T-helper 2 cell (primary cell): Measurements from ENCODE around the gene KIAA0825.

Experiments used
- DNase-seq, 5 experiments: peaks; one replicate each; pipeline versions ENCODE4 v3.0.0 to v3.0.0-alpha.2; 2012 to 2022

The KIAA0825 gene

GRCh38 chr5:94573349-94573748, 45.1 kb downstream of the KIAA0825 start:
- DNase-seq: peak in 1 of 5 experiments; percentile 17

DNA sequence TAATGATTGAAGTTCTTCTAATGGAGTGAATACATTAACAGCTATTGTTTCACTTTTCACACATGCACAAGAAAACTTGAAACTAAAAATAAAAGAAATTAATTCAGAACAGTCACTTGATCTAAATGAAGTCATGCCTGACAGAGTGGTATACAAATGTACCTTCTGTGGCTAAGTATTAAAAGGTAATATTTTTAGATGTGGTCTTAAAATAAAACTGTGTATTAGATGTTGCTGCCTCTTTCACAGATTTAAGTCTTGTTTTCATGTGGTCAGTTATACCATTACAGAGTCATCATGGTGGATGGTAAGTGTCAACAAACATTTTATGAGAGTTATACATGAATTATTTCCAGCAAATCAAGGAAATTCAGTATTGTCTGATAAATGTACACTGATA, 47.0 kb downstream of the KIAA0825 start:
- no peak for DNase-seq

DNA sequence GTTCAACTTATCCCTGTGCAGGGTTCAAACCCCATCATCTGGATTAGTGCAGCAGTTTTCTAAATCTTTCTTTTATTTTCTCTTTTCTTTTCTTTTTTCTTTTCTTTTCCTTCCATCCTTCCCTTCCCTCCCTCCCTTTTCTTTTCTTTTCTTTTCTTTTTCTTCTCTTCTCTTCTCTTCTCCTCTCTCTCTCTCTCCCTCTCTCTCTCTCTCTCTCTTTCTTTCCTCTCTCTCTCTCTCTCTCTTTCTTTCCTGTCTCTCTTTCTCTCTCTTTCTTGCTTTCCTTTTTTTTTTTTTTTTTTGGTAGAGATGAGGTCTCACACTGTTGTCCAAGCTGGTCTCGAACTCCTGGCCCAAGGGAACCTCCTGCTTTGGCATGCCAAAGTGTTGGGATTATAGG, 53.6 kb downstream of the KIAA0825 start:
- DNase-seq: no peak

- peak in 1 of 5 experiments; percentile 12 for DNase-seq
Measured at GRCh38 chr5:94562327-94562971, 56.0 kb downstream of the KIAA0825 start.

- no peak for DNase-seq
Measured at GRCh38 chr5:94558028-94558427, 60.4 kb downstream of the KIAA0825 start.

DNA sequence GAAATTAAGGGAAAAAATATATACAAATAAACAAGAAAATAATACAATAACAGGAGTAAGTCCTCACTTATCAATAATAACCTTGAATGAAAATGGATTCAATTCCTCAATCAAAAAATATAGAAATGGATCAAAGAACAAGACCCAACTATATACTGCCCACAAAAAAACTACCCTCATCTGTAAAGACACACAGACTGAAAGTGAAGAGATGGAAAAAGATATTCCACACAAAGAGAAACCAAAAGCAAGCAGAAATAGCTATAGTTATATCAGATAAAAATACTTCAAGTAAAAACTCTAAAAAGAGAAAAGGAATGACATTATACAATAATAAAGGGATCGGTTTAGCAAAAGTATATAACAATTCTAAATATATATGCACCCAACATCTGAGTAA, 66.5 kb downstream of the KIAA0825 start:
- peak in 1 of 5 experiments; percentile 29 for DNase-seq

GRCh38 chr5:94545870-94546625, 72.4 kb downstream of the KIAA0825 start:
- no peak for DNase-seq

GRCh38 chr5:94544875-94545547, 73.4 kb downstream of the KIAA0825 start:
- no peak for DNase-seq

DNA sequence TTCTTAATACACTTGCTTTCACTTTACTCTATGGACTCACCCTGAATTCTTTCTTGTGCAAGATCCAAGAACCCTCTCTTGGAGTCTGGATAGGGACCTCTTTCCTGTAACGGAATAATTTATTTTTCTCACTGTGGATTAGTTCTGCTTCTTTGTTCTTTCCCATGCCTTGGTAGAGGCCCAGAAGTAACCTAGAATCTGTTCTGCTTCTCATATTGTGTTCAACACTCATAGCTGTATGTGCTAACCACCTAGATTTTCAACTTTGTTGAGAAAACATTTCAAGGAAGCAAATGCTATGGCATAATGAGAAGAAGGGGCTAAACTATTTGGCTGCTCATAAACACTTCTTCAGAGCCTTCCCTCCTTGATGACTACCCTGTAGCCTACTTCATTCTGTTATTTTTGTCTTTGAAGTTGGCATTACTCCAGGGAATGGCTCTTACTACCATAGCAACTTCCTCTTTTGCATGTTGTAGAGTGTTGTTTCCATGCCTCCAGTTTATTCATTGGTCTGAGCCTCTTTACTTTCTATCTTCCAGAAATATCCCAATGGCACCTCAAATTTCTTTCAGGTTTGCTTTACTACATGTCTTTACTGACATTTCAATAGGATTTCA, 74.3 kb downstream of the KIAA0825 start:
- DNase-seq: no peak

DNA sequence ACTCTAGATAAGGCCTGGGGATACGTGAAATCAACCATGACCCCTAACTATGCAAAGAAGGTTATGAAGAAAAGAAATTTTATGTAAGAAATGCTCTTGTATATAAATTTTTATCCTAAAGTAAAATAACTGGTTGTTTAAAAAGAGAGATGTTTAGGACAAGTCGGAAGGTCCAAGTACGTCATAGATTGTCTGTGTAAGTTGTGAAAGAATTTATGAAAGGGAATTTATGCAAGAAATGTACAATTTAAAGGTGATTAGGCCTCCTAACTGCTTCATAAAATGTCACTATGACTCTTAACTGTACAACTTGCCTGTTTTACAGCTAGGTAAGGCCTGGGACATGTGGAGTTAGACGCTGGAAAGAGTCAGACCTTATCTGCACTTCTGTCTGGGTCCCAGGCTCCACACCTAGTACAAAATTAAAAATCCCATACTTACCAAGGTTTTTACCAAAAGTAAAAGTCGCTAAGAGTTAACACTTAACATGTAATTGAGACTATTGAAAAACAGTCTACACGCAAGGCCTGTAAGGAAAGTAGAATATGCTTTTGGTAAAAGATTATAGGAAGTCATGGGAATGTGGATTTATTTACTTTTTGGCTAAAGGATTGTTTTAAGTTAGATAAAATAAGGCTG, 77.4 kb downstream of the KIAA0825 start:
- DNase-seq: no peak

DNA sequence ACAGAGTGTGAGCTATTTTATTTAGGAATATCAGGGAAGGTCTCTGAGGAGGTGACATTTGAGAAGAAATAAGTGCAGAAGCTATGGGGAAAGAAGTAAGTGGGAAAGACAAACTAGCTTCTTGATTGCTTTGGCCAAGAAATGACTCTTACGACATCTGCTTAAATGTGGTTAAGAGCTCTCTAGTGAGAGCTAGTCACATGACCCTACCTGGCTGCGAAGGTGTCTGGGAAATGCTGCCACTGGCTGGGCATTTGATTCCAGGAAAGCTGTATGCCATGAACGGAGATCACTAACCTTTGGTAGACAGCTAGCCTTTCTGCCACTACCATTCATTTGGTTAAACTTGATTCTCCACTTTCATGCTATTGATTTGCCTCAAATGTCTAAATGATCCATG, 80.1 kb downstream of the KIAA0825 start:
- no peak for DNase-seq

DNA sequence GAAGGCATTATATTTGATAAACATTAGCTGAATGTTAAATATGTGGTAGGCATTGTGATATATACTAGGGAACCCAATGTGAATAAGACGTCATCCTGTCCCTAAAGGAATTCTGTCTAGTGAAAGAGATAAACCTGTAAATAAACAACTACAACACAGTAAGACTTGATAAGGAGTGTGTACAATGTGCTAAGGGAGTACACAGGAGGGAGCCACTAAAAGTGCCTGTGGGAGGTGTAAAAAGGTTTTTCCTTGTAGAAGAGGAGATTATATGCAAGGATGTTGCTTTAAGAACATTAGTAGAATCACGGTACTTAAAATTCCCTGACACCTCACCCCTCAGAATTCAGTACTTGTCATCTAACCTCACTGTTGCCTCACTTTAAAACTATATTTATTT, 91.7 kb downstream of the KIAA0825 start:
- no peak for DNase-seq

GRCh38 chr5:94524841-94525697, 93.3 kb downstream of the KIAA0825 start:
- peak in 2 of 5 experiments; percentile 11 to 76 for DNase-seq

- DNase-seq: no peak
Measured at GRCh38 chr5:94523018-94523417, 95.4 kb downstream of the KIAA0825 start.

DNA sequence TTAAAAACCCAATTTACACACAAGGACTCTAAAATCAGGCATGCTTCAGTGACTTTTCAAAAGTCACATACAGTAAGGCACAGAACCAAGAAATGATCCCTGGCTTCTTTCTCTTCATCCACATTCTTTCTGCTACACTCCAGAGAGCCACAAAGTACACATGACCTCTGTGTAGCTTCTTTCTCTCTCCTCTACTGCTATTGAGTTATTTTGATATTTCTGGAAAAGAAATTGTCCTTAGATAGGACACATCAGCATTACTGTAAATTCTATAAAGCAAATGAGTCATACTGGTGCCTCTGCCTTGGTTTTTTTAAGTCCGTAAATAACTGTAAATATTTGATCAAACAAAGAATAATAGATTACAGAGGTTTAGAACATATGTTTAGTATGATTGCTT, 96.3 kb downstream of the KIAA0825 start:
- no peak for DNase-seq

- DNase-seq: no peak
Measured at GRCh38 chr5:94517490-94518488, 100.6 kb downstream of the KIAA0825 start.

DNA sequence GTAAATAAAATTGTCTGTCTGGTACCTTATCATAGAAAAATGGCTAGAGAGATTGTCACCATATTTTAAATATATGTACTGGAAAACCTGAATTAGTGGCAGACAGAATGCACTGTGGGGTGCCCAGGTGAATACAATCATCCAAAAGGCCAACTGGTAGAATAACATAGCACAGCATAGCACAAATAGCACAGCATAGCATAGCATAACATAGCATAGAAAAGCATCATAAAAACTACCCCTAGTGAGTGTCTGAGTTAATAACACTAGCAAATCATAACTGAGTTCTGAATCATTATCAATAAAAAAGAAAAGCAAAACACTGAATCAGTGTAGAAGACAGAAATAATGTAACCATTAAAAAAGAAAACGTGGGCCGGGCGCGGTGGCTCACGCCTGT, 102.3 kb downstream of the KIAA0825 start:
- no peak for DNase-seq

DNA sequence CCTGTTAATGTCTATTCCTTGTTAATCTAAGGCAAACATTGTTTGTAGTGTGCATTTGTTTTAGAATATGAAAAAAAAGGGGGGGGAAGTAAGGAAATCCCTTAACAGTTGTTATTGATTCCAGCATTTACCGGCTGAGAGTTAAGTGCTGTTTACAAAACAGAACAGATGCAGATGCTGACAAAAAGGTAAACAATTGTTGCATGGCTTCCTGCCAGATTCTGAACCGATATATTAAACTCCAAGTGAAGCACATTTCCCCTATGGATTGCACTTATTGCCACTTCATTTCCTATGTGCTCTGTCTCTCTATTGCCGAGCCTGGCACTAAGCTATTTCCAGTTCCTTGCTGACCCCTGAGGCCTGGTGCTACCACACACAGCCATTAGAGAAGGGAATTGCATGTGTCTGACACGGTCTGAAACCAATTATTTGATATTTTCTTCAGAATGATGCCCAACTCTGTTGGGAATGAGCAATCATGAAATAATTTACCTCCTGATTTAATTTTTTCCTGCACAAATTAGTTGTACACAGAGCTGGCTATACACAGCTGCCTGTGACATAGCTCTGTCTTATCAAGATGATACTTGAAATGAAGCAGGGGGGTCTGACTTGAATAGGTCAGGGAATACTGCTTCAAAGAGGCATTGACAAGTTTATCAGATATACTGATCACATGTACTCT, 109.8 kb downstream of the KIAA0825 start:
- no peak for DNase-seq

- DNase-seq: no peak
Measured at GRCh38 chr5:94505327-94506068, 112.9 kb downstream of the KIAA0825 start.
